Panc1 (cell line): ENCODE measurements around the gene FAM156B.
"Not testable (repeated sequence)": the region's sequence is repeated elsewhere in the genome, so short reads cannot be mapped to it uniquely, and the experiment has no call there.

ENCODE experiments used
- CTCF ChIP-seq: fragments of 450-650 bp; IDR thresholded peaks from 2 replicates; pipeline ENCODE4 v1.5.1; 2017; ENCODE audit warnings: mild to moderate bottlenecking
- POLR2AphosphoS5 ChIP-seq: IDR thresholded peaks from 2 replicates; pipeline ENCODE4 v1.6.1; 2012; ENCODE audit warnings: mild to moderate bottlenecking, low read depth, low read length, moderate library complexity

- TF ChIP-seq POLR2AphosphoS5, CTCF: not testable (repeated sequence)
These were observed 8.4 kb downstream of the FAM156B start for GRCh38 chrX:52905531-52905930.
